ENCODE measurements around the gene SGCD.

SGCD gene

DNA sequence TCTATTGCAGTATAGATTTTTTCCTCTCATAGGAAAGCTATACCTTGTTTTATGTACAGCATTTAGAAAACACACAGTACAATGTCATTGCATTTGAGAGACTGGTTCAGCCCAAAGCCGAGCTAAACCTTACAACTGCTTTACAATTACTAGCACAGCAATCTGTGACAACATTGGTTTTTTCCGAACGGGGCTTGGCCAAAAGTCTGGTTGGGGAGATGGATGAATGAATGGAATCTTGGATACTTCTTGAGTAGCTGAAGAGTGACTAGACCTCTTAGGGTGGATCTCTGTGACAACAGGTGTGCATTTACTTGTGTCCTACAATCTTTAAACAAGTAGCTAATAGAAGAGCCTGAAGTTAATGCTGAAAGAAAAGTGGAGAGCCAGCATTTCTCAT is 1.2 kb downstream of the SGCD start:
- no peak overlapping the region for H3K27ac ChIP-seq (replicated peaks; ENCODE audit: low read length)

DNA sequence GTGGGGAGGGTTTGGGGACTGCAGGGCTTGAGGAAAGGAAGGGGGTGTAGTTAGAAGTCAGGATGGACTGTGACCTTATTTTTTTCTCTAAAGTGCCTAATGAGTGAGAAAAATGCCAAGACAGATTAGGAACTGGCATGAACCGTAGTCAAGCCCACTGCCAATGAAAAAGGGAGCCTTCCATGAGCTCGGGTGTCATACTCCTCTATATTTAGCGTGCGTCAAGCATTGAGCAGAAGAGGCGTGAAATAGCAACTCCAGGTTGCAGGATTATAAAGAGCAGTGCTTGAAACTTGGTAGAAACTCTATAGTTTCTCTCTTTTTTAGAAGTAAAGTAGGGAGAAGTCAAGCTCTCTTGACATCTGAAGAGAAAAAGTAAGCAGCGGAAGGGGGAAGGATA is 1.8 kb downstream of the SGCD start:
- no peak overlapping the region for H3K14ac ChIP-seq (ENCODE audit: low read length)
- H2AK5ac ChIP-seq (ENCODE audit: low read depth, low read length) = no peak overlapping the region
- H3K4me1 ChIP-seq (ENCODE audit: control insufficient read depth in 2 of 2, insufficient read depth in 1 of 2, low read depth in 1 of 2, low read length in 2 of 2) = peaks cover 0 to 8% of the 10 kb centered on the region in 2 donors
- H2BK120ac ChIP-seq (ENCODE audit: low read depth, low read length) = no peak overlapping the region
- no peak for DNase-seq (ENCODE audit: low spot score)
- no peak overlapping the region for H2BK15ac ChIP-seq (ENCODE audit: low read length)
- no peak overlapping the region for H3K27ac ChIP-seq (replicated peaks; ENCODE audit: low read length)
- H3K4me2 ChIP-seq (ENCODE audit: insufficient read depth, low read length, poor library complexity, severe bottlenecking) = no peak overlapping the region
- no peak overlapping the region for H4K8ac ChIP-seq (ENCODE audit: low read depth, low read length)
- no peaks in the 10 kb centered on the region for H3K36me3 ChIP-seq (replicated peaks in 1 of 2; ENCODE audit: control insufficient read depth in 2 of 2, insufficient read depth in 2 of 2, low read length in 2 of 2)
- WGBS, 2 donors (ENCODE audit: extremely low coverage in 2 of 2, insufficient read length in 2 of 2, insufficient replicate concordance in 1 of 2) = no CpG with 5 or more reads among the region's 6 CpGs
- H3K4me3 ChIP-seq (ENCODE audit: low read length in 2 of 2) = no peak overlapping the region
- no peaks in the 10 kb centered on the region for H3K79me1 ChIP-seq (ENCODE audit: low read depth, low read length)
- no peak overlapping the region for H2AFZ ChIP-seq (ENCODE audit: low read length)
- no peak overlapping the region for H3K9ac ChIP-seq (ENCODE audit: low read depth, low read length, poor library complexity)
- no peak overlapping the region for H4K91ac ChIP-seq (ENCODE audit: low read depth, low read length, poor library complexity)
- no peaks in the 10 kb centered on the region for H3K9me3 ChIP-seq (replicated peaks in 1 of 2; ENCODE audit: control insufficient read depth in 2 of 2, insufficient read depth in 1 of 2, low read depth in 1 of 2, low read length in 2 of 2)
- no peak overlapping the region for H3K23ac ChIP-seq (ENCODE audit: low read depth, low read length, poor library complexity)
- no peak overlapping the region for H3K18ac ChIP-seq (ENCODE audit: low read length)
- H2BK12ac ChIP-seq (ENCODE audit: low read length) = no peak overlapping the region
- no peak overlapping the region for H2BK5ac ChIP-seq (ENCODE audit: low read length)
- no peak overlapping the region for H3K4ac ChIP-seq (ENCODE audit: low read length)
- no peaks in the 10 kb centered on the region for H3K27me3 ChIP-seq (ENCODE audit: control insufficient read depth in 3 of 3, insufficient read depth in 3 of 3, low read depth in 1 of 3, low read length in 3 of 3)

More for the DNA sequence above, 1.2 kb downstream of the SGCD start:
- no peaks in the 10 kb centered on the region for H3K79me1 ChIP-seq (ENCODE audit: low read depth, low read length)
- H3K14ac ChIP-seq (ENCODE audit: low read length) = no peak overlapping the region
- H3K23ac ChIP-seq (ENCODE audit: low read depth, low read length, poor library complexity) = no peak overlapping the region
- no peak overlapping the region for H3K4ac ChIP-seq (ENCODE audit: low read length)
- no peak overlapping the region for H2AFZ ChIP-seq (ENCODE audit: low read length)
- H3K4me1 ChIP-seq (ENCODE audit: control insufficient read depth in 2 of 2, insufficient read depth in 1 of 2, low read depth in 1 of 2, low read length in 2 of 2) = peaks cover 0 to 8% of the 10 kb centered on the region in 2 donors
- no peak overlapping the region for H3K9ac ChIP-seq (ENCODE audit: low read depth, low read length, poor library complexity)
- H3K18ac ChIP-seq (ENCODE audit: low read length) = no peak overlapping the region
- H3K4me2 ChIP-seq (ENCODE audit: insufficient read depth, low read length, poor library complexity, severe bottlenecking) = no peak overlapping the region
- H2BK12ac ChIP-seq (ENCODE audit: low read length) = no peak overlapping the region
- no peak overlapping the region for H3K4me3 ChIP-seq (ENCODE audit: low read length in 2 of 2)
- no peak overlapping the region for H2AK5ac ChIP-seq (ENCODE audit: low read depth, low read length)
- no CpG with 5 or more reads among the region's 3 CpGs for WGBS, 2 donors (ENCODE audit: extremely low coverage in 2 of 2, insufficient read length in 2 of 2, insufficient replicate concordance in 1 of 2)
- no peak overlapping the region for H2BK5ac ChIP-seq (ENCODE audit: low read length)
- DNase-seq (ENCODE audit: low spot score) = no peak
- no peaks in the 10 kb centered on the region for H3K36me3 ChIP-seq (replicated peaks in 1 of 2; ENCODE audit: control insufficient read depth in 2 of 2, insufficient read depth in 2 of 2, low read length in 2 of 2)
- no peaks in the 10 kb centered on the region for H3K9me3 ChIP-seq (replicated peaks in 1 of 2; ENCODE audit: control insufficient read depth in 2 of 2, insufficient read depth in 1 of 2, low read depth in 1 of 2, low read length in 2 of 2)
- H3K27me3 ChIP-seq (ENCODE audit: control insufficient read depth in 3 of 3, insufficient read depth in 3 of 3, low read depth in 1 of 3, low read length in 3 of 3) = no peaks in the 10 kb centered on the region
- H4K8ac ChIP-seq (ENCODE audit: low read depth, low read length) = no peak overlapping the region
- H2BK15ac ChIP-seq (ENCODE audit: low read length) = no peak overlapping the region
- no peak overlapping the region for H4K91ac ChIP-seq (ENCODE audit: low read depth, low read length, poor library complexity)
- H2BK120ac ChIP-seq (ENCODE audit: low read depth, low read length) = no peak overlapping the region

DNA sequence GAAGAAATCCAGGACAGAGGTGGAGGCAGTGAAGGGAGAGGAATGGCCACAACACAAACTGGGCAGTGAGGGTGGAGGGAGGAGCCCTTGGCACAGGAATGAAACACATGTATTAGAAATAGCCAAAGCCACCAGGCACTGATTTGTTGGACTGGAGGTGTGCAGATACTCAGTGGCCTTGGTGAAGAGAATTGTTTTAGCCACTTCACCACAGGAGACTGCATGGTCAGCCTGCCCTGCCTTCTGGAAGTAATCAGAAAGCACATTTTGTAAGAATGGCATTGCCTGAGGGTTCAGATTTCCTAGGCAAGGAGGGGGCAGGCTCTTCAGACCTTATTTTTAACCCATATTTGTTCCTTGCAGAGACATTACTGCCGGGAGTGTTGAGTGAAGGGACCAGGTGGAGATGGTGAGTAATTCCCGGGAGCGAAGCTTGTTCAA is 2.2 kb downstream of the SGCD start:
- Histone ChIP-seq H2BK120ac (ENCODE audit: low read depth, low read length) (no peak overlapping the region), H2BK5ac (ENCODE audit: low read length) (no peak overlapping the region), H2BK15ac (ENCODE audit: low read length) (no peak overlapping the region), H3K4me2 (ENCODE audit: insufficient read depth, low read length, poor library complexity, severe bottlenecking) (no peak overlapping the region), H3K9me3 (replicated peaks in 1 of 2; ENCODE audit: control insufficient read depth in 2 of 2, insufficient read depth in 1 of 2, low read depth in 1 of 2, low read length in 2 of 2) (no peaks in the 10 kb centered on the region), H3K4ac (ENCODE audit: low read length) (no peak overlapping the region), H3K36me3 (replicated peaks in 1 of 2; ENCODE audit: control insufficient read depth in 2 of 2, insufficient read depth in 2 of 2, low read length in 2 of 2) (no peaks in the 10 kb centered on the region), H2AK5ac (ENCODE audit: low read depth, low read length) (no peak overlapping the region), H3K18ac (ENCODE audit: low read length) (no peak overlapping the region), H3K4me1 (ENCODE audit: control insufficient read depth in 2 of 2, insufficient read depth in 1 of 2, low read depth in 1 of 2, low read length in 2 of 2) (peaks cover 0 to 8% of the 10 kb centered on the region in 2 donors), H3K23ac (ENCODE audit: low read depth, low read length, poor library complexity) (no peak overlapping the region), H4K91ac (ENCODE audit: low read depth, low read length, poor library complexity) (no peak overlapping the region), H3K4me3 (ENCODE audit: low read length in 2 of 2) (no peak overlapping the region), H3K79me1 (ENCODE audit: low read depth, low read length) (no peaks in the 10 kb centered on the region), H3K9ac (ENCODE audit: low read depth, low read length, poor library complexity) (no peak overlapping the region), H2BK12ac (ENCODE audit: low read length) (no peak overlapping the region), H3K14ac (ENCODE audit: low read length) (no peak overlapping the region), H4K8ac (ENCODE audit: low read depth, low read length) (no peak overlapping the region), H3K27ac (replicated peaks; ENCODE audit: low read length) (no peak overlapping the region), H3K27me3 (ENCODE audit: control insufficient read depth in 3 of 3, insufficient read depth in 3 of 3, low read depth in 1 of 3, low read length in 3 of 3) (no peaks in the 10 kb centered on the region), H2AFZ (ENCODE audit: low read length) (no peak overlapping the region)
- DNase-seq (ENCODE audit: low spot score) = no peak
- WGBS, 2 donors (ENCODE audit: extremely low coverage in 2 of 2, insufficient read length in 2 of 2, insufficient replicate concordance in 1 of 2) = no CpG with 5 or more reads among the region's 3 CpGs

DNA sequence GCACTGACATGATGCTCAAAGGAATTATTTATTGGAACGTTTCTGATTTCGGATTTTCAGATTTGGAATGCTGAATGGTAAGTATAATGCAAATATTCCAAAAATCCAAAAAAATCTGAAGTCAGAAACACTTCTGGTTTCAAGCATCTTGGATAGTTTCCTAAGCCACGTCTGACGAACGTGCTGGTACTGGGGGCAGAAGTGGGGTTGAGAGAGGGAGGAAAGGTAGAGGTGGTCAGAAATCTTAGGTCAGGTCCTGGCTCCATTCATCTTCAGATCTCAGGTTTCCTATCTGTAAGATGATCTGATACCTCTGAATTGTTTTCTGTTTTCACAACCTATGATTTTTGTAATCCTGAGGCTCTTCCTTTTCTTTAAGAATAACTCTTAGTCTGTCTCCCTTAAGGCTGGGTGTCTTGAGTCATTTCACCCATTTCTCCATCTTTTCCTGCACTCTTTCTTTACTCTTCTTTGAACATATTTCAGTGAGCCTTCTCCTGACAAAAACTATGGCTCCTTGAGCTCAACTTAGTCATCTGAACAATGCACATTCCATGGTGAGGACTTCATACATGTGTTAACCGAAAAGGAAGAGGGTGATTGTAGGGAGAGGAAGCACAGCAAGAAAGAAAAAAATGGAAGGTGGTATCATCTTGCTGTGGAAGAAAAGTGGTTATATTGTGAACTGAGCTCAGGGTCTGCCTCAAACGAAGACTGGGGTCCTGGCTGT is 3.3 kb downstream of the SGCD start:
- no peak overlapping the region for H3K9ac ChIP-seq (ENCODE audit: low read depth, low read length, poor library complexity)
- no peaks in the 10 kb centered on the region for H3K9me3 ChIP-seq (replicated peaks in 1 of 2; ENCODE audit: control insufficient read depth in 2 of 2, insufficient read depth in 1 of 2, low read depth in 1 of 2, low read length in 2 of 2)
- no peak overlapping the region for H3K27ac ChIP-seq (replicated peaks; ENCODE audit: low read length)
- H2AK5ac ChIP-seq (ENCODE audit: low read depth, low read length) = no peak overlapping the region
- no peak overlapping the region for H2BK5ac ChIP-seq (ENCODE audit: low read length)
- no peaks in the 10 kb centered on the region for H3K79me1 ChIP-seq (ENCODE audit: low read depth, low read length)
- no peak for DNase-seq (ENCODE audit: low spot score)
- H3K36me3 ChIP-seq (replicated peaks in 1 of 2; ENCODE audit: control insufficient read depth in 2 of 2, insufficient read depth in 2 of 2, low read length in 2 of 2) = no peaks in the 10 kb centered on the region
- no peak overlapping the region for H2AFZ ChIP-seq (ENCODE audit: low read length)
- no peak overlapping the region for H4K8ac ChIP-seq (ENCODE audit: low read depth, low read length)
- WGBS, 2 donors (ENCODE audit: extremely low coverage in 2 of 2, insufficient read length in 2 of 2, insufficient replicate concordance in 1 of 2) = no CpG with 5 or more reads among the region's 7 CpGs
- no peak overlapping the region for H3K18ac ChIP-seq (ENCODE audit: low read length)
- H3K14ac ChIP-seq (ENCODE audit: low read length) = no peak overlapping the region
- no peak overlapping the region for H2BK120ac ChIP-seq (ENCODE audit: low read depth, low read length)
- no peak overlapping the region for H4K91ac ChIP-seq (ENCODE audit: low read depth, low read length, poor library complexity)
- no peak overlapping the region for H3K23ac ChIP-seq (ENCODE audit: low read depth, low read length, poor library complexity)
- H3K4me3 ChIP-seq (ENCODE audit: low read length in 2 of 2) = no peak overlapping the region
- H3K4me2 ChIP-seq (ENCODE audit: insufficient read depth, low read length, poor library complexity, severe bottlenecking) = no peak overlapping the region
- no peaks in the 10 kb centered on the region for H3K27me3 ChIP-seq (ENCODE audit: control insufficient read depth in 3 of 3, insufficient read depth in 3 of 3, low read depth in 1 of 3, low read length in 3 of 3)
- H2BK12ac ChIP-seq (ENCODE audit: low read length) = no peak overlapping the region
- no peak overlapping the region for H3K4ac ChIP-seq (ENCODE audit: low read length)
- peaks cover 0 to 8% of the 10 kb centered on the region in 2 donors for H3K4me1 ChIP-seq (ENCODE audit: control insufficient read depth in 2 of 2, insufficient read depth in 1 of 2, low read depth in 1 of 2, low read length in 2 of 2)
- H2BK15ac ChIP-seq (ENCODE audit: low read length) = no peak overlapping the region

Measured in neuronal stem cell (in vitro differentiated cells).